DND-41 (cell line): ENCODE results near the gene GAPDH.

Source experiments
- EZH2 ChIP-seq: IDR thresholded peaks from 3 replicates; pipeline ENCODE4 v1.6.1; 2012; ENCODE audit warnings: borderline replicate concordance, low read depth, mild to moderate bottlenecking, moderate library complexity, low read length, inconsistent platforms; ENCODE audit not compliant: severe bottlenecking
- TF ChIP-seq, protein P1 (sequence below): IDR thresholded peaks from 2 replicates; pipeline ENCODE4 v1.5.1; 2012; ENCODE audit warnings: borderline replicate concordance, low read length, moderate library complexity, mild to moderate bottlenecking; ENCODE audit not compliant: poor library complexity, severe bottlenecking; ENCODE audit errors: extremely low read depth

DNA sequence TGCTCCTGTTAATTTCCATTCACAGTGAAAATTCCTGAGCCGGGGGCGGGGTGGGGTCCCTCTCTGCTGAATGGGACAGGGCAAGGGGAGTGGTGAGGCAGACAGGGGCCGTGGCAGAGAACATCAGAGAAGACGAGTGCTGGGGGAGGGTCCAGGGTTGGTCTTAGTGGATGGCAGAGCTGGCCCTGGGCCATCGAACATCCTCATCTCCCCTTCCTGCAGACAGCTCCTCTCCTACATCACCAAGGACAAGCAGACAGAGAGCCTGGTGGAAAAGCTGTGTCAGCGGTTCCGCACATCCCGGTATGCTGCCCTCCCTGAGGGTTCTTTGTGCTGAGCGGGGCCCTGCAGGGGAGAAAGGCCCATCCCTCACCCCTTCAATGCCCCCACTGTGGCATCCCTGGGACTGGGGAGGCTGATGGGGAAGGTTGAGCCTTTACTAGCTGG, 5.0 kb upstream of the GAPDH start:
- TF ChIP-seq, protein P1, sequence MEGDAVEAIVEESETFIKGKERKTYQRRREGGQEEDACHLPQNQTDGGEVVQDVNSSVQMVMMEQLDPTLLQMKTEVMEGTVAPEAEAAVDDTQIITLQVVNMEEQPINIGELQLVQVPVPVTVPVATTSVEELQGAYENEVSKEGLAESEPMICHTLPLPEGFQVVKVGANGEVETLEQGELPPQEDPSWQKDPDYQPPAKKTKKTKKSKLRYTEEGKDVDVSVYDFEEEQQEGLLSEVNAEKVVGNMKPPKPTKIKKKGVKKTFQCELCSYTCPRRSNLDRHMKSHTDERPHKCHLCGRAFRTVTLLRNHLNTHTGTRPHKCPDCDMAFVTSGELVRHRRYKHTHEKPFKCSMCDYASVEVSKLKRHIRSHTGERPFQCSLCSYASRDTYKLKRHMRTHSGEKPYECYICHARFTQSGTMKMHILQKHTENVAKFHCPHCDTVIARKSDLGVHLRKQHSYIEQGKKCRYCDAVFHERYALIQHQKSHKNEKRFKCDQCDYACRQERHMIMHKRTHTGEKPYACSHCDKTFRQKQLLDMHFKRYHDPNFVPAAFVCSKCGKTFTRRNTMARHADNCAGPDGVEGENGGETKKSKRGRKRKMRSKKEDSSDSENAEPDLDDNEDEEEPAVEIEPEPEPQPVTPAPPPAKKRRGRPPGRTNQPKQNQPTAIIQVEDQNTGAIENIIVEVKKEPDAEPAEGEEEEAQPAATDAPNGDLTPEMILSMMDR: no peak
- no peak for TF ChIP-seq EZH2
